Sigmoid colon (tissue), 7 donors: ENCODE results near the gene GLRA2. TPM values are rescaled to one million over a fixed set of nuclear protein-coding genes. Genes with fewer than 3 reads are reported as not detected.

Experiments
- DNase-seq: peaks from one replicate; pipeline ENCODE4 v3.0.0-alpha.2; 2019
- H3K27ac ChIP-seq, 4 donors: fragments of 200-600 bp; sonication (generic); one replicate each; pipeline ENCODE4 v1.5.1; 2016 to 2019; ENCODE audit warnings: mild to moderate bottlenecking in 1 of 4
- H3K27me3 ChIP-seq, 3 donors: fragments of 200-600 bp; sonication (generic); one replicate each; pipeline ENCODE4 v1.5.1; 2019; ENCODE audit warnings: mild to moderate bottlenecking in 1 of 3
- H3K36me3 ChIP-seq, 4 donors: fragments of 200-600 bp; sonication (generic); one replicate each; pipeline ENCODE4 v1.5.1; 2016 to 2019
- H3K4me1 ChIP-seq, 4 donors: fragments of 200-600 bp; sonication (generic); one replicate each; pipeline ENCODE4 v1.5.1; 2017 to 2019
- H3K4me3 ChIP-seq, 4 donors: fragments of 200-600 bp; sonication (generic); one replicate each; pipeline ENCODE4 v1.5.1; 2017 to 2019; ENCODE audit warnings: mild to moderate bottlenecking in 2 of 4, moderate library complexity in 1 of 4
- H3K9me3 ChIP-seq, 4 donors: fragments of 200-600 bp in 3 of 4; sonication (generic) in 3 of 4; one replicate each; pipeline versions ENCODE4 v1.5.1 to v1.6.1; 2013 to 2019
- CTCF ChIP-seq, 4 experiments: fragments of 450-650 bp in 3 of 4; fragments of 200-600 bp in 1 of 4; IDR thresholded peaks; one replicate each; pipeline ENCODE4 v1.5.1; 2016 to 2019; ENCODE audit warnings: antibody characterized with exemption in 4 of 4, mild to moderate bottlenecking in 3 of 4, moderate library complexity in 2 of 4
- EP300 ChIP-seq, 4 donors: sonication (generic); formaldehyde crosslinking; IDR thresholded peaks; one replicate each; pipeline ENCODE4 v1.6.1; 2017; ENCODE audit warnings: antibody characterized with exemption in 4 of 4
- POLR2A ChIP-seq, 2 donors: fragments of 450-650 bp; IDR thresholded peaks; one replicate each; pipeline ENCODE4 v1.6.1; 2016; ENCODE audit warnings: antibody characterized with exemption in 2 of 2, mild to moderate bottlenecking in 2 of 2, moderate library complexity in 2 of 2
- POLR2AphosphoS5 ChIP-seq, 4 donors: sonication (generic); formaldehyde crosslinking; IDR thresholded peaks; one replicate each; pipeline ENCODE4 v1.6.1; 2017; ENCODE audit warnings: antibody characterized with exemption in 4 of 4
- WGBS, 2 donors: extraction: QIAGEN DNeasy Blood & Tissue Kit; methylation state at CpG; one replicate each; pipeline ENCODE4 v1.1.7; 2013; 5-methylcytosine and 5-hydroxymethylcytosine counted together
- intact Hi-C: fragments of 100-400 bp; cut with DNase I; formaldehyde crosslinking; loops from one replicate; pipeline ENCODE4 v1.15.1; 2023
- polyA plus RNA-seq, 3 donors: library from polyadenylated mRNA; stranded (reverse); fragments of 200-250 nt; gene quantifications; one replicate each; pipeline ENCODE4 v1.2.3, GENCODE V29; 2013
- total RNA-seq, 4 donors: library from RNA; depleted of rRNA; stranded (reverse); fragments of >200 nt; gene quantifications; one replicate each; pipeline ENCODE4 v1.1.0, GENCODE V29; 2016
- donor health status: healthy with polysubstance abuse.
- donor health status: Bipolar disorder and iron deficiency.
- donor health status: healthy.

GLRA2 gene
- total RNA-seq (1 to 10 TPM in 2 of 4 donors, not detected in 2; 1.1 to 1.9 TPM), polyA plus RNA-seq (under 1 TPM in 2 of 3 donors, not detected in 1; under 0.01 to 0.42 TPM)

- Histone ChIP-seq H3K27me3 (no peaks in the 10 kb centered on the region), H3K36me3 (no peaks in the 10 kb centered on the region), H3K4me3 (no peak within 1 kb of the TSS), H3K9me3 (no peaks in the 10 kb centered on the region), H3K4me1 (peaks cover 0 to 5% (median 0%) of the 10 kb centered on the region in 4 donors), H3K27ac (no peak within 1 kb of the TSS)
- WGBS, 2 donors, result 6 to 8% methylated on average over 17 of the region's 17 CpGs
- DNase-seq, result peak; percentile 39
- intact Hi-C loops, result no loop called here
- TF ChIP-seq EP300 (IDR thresholded peaks at IDR 0.05), result no peak
- TF ChIP-seq POLR2A (IDR thresholded peaks at IDR 0.05), result no peak
- no peak for TF ChIP-seq CTCF (IDR thresholded peaks at IDR 0.05)
- no peak for TF ChIP-seq POLR2AphosphoS5 (IDR thresholded peaks at IDR 0.05)
Measured at GRCh38 chrX:14529290-14529989, at the start of gene GLRA2. TSS of gene GLRA2 (plus strand) at chrX:14529536. CDS start at chrX:14530058, 522 bp downstream.

GRCh38 chrX:14489437-14489836, 39.9 kb upstream of the GLRA2 start:
- WGBS, 2 donors, result 77 to 94% methylated on average over 8 of the region's 8 CpGs
- intact Hi-C loops, result no loop called here
- Histone ChIP-seq H3K36me3 (no peaks in the 10 kb centered on the region), H3K9me3 (no peaks in the 10 kb centered on the region), H3K27me3 (no peaks in the 10 kb centered on the region), H3K4me3 (no peak overlapping the region), H3K27ac (no peak overlapping the region), H3K4me1 (no peaks in the 10 kb centered on the region)
- no peak for DNase-seq
- TF ChIP-seq CTCF (IDR thresholded peaks at IDR 0.05) (no peak), POLR2A (IDR thresholded peaks at IDR 0.05) (no peak), POLR2AphosphoS5 (IDR thresholded peaks at IDR 0.05) (no peak), EP300 (IDR thresholded peaks at IDR 0.05) (no peak)

GRCh38 chrX:14491689-14492088, 37.6 kb upstream of the GLRA2 start:
- intact Hi-C loops, result no loop called here

GRCh38 chrX:14496674-14497073, 32.7 kb upstream of the GLRA2 start:
- H3K27me3 ChIP-seq, result no peaks in the 10 kb centered on the region
- H3K27ac ChIP-seq, result peak overlapping the region; percentile 53 to 68 (median 62)
- WGBS, 2 donors, result 64 to 78% methylated on average over 3 of the region's 3 CpGs

More at GRCh38 chrX:14491689-14492088, 37.6 kb upstream of the GLRA2 start:
- WGBS, 2 donors, result 74 to 79% methylated on average over 3 of the region's 3 CpGs
- Histone ChIP-seq H3K9me3 (no peaks in the 10 kb centered on the region), H3K4me1 (peaks cover 0 to 5% (median 0%) of the 10 kb centered on the region in 4 donors), H3K4me3 (no peak overlapping the region), H3K27me3 (no peaks in the 10 kb centered on the region), H3K36me3 (no peaks in the 10 kb centered on the region), H3K27ac (no peak overlapping the region)
- no peak for DNase-seq
- TF ChIP-seq EP300 (IDR thresholded peaks at IDR 0.05) (no peak), CTCF (IDR thresholded peaks at IDR 0.05) (no peak), POLR2AphosphoS5 (IDR thresholded peaks at IDR 0.05) (no peak), POLR2A (IDR thresholded peaks at IDR 0.05) (no peak)

More at GRCh38 chrX:14496674-14497073, 32.7 kb upstream of the GLRA2 start:
- Histone ChIP-seq H3K4me1 (peaks cover 0 to 11% (median 5%) of the 10 kb centered on the region in 4 donors), H3K4me3 (peak overlapping the region in 2 of 4 donors; percentile 26 to 27), H3K36me3 (no peaks in the 10 kb centered on the region), H3K9me3 (no peaks in the 10 kb centered on the region)
- TF ChIP-seq POLR2AphosphoS5 (IDR thresholded peaks at IDR 0.05) (no peak), POLR2A (IDR thresholded peaks at IDR 0.05) (no peak), CTCF (IDR thresholded peaks at IDR 0.05) (no peak), EP300 (IDR thresholded peaks at IDR 0.05) (no peak)
- intact Hi-C loops, result no loop called here
- no peak for DNase-seq
